ENCODE results near the gene LRP1. TPM values are rescaled to one million over a fixed set of nuclear protein-coding genes. Genes with fewer than 3 reads are reported as not detected.

LRP1 gene
- total and polyA plus RNA-seq, 2 of the 4 experiments (the other 2 are of a cell fraction) = 73.1 to 142 TPM

GRCh38 chr12:57128519-57129247 is 400 bp downstream of the LRP1 start:
- peak overlapping the region; percentile 90 to 92; a peak in 3 of 4 replicates for H4K8ac ChIP-seq (ENCODE audit: low read depth in 2 of 2, low read length in 2 of 2)
- no CpG with 5 or more reads among the region's 35 CpGs for WGBS, 2 experiments (ENCODE audit: extremely low coverage in 2 of 2, insufficient read length in 1 of 2)

More at GRCh38 chr12:57128519-57129247, 400 bp downstream of the LRP1 start:
- peak overlapping the region; percentile 98 for H2AK9ac ChIP-seq (replicated peaks; ENCODE audit: low read depth, low read length, poor library complexity)
- H3K14ac ChIP-seq (replicated peaks; ENCODE audit: low read depth, low read length) = peak overlapping the region; percentile 98
- POLR2A ChIA-PET (ENCODE audit: unreplicated experiment) = interaction anchor here (0.5 to 2.1 kb wide), 4 partner anchors 17 to 56 kb away, joined by 3 to 12 read pairs (median 4); partner anchors contain the start of gene STAT6
- no peaks in the 10 kb centered on the region for H3K27me3 ChIP-seq (ENCODE audit: control insufficient read depth, insufficient read depth, low read length)
- H3K4me1 ChIP-seq (ENCODE audit: control insufficient read depth, insufficient read depth, low read length) = peaks cover 23% of the 10 kb centered on the region
- CTCF ChIA-PET = interaction anchor here (1.2 to 1.7 kb wide), 3 partner anchors 16 to 46 kb away, joined by 3 to 7 read pairs (median 4); no protein-coding TSS in a partner anchor
- peak overlapping the region; percentile 100 for H3K27ac ChIP-seq (ENCODE audit: insufficient read depth, low read length)
- DNase-seq (no peak), ATAC-seq (ENCODE audit: low read depth) (0 out of 2 replicates have a peak, but pooled peaks have one; percentile 0)
- peak overlapping the region; percentile 97 for H3K4ac ChIP-seq (ENCODE audit: low read depth, low read length)
- no peaks in the 10 kb centered on the region; the same call in 1 of the 2 replicates for H3K9me3 ChIP-seq (ENCODE audit: control insufficient read depth, insufficient read depth, low read length)
- H4K5ac ChIP-seq (ENCODE audit: low read depth, low read length) = peak overlapping the region; percentile 68
- peak overlapping the region; percentile 85 for H3K56ac ChIP-seq (ENCODE audit: extremely low read depth, insufficient read depth, low read length)
- H2AK5ac ChIP-seq (ENCODE audit: low read depth, low read length) = peak overlapping the region; percentile 98
- peak overlapping the region; percentile 90 for H3K4me3 ChIP-seq (ENCODE audit: insufficient read depth, low read depth, low read length)
- H3K18ac ChIP-seq (ENCODE audit: low read depth, low read length) = peak overlapping the region; percentile 93
- peaks cover 15% of the 10 kb centered on the region; the same call in 1 of the 2 replicates for H3K36me3 ChIP-seq (ENCODE audit: control insufficient read depth, insufficient read depth, low read length)
- peak overlapping the region; percentile 99 for H3K9ac ChIP-seq (ENCODE audit: low read depth, low read length)
- peaks cover 14% of the 10 kb centered on the region for H3K9me1 ChIP-seq (ENCODE audit: insufficient read depth, low read length)
- TF ChIP-seq MAZ (IDR thresholded peaks at IDR 0.05; ENCODE audit: borderline replicate concordance, low read depth, low read length) (0 out of 2 replicates have a peak, but pooled peaks have one; percentile 6), MXI1 (IDR thresholded peaks at IDR 0.05; ENCODE audit: borderline replicate concordance, low read depth, low read length) (0 out of 2 replicates have a peak, but pooled peaks have one; percentile 7), CTCF (conservative IDR thresholded peaks at IDR 0.05; ENCODE audit: low read depth, low read length) (no peak)
- in situ Hi-C loops (cut with MboI; ENCODE audit: low sequenced_read_pairs) = no loop called here
- H2AFZ ChIP-seq (replicated peaks; ENCODE audit: low read length, poor library complexity) = peak overlapping the region; percentile 80
- H4K20me1 ChIP-seq (ENCODE audit: insufficient read depth, low read length) = peaks cover 42% of the 10 kb centered on the region
- peak overlapping the region; percentile 97 for H2BK5ac ChIP-seq (ENCODE audit: low read depth, low read length, poor library complexity, severe bottlenecking)
- dilution Hi-C loops (cut with HindIII; ENCODE audit: low sequenced_read_pairs, unreplicated experiment) = no loop called here
- peak overlapping the region; percentile 63; the same call in 1 of the 2 replicates for H2BK120ac ChIP-seq (ENCODE audit: low read depth, low read length)
- H3K23ac ChIP-seq (ENCODE audit: low read depth, low read length) = peak overlapping the region; percentile 98
- H2BK20ac ChIP-seq (ENCODE audit: low read depth, low read length) = 0 out of 2 replicates have a peak overlapping the region, but pooled peaks have one; percentile 10
- H4K91ac ChIP-seq (ENCODE audit: insufficient read depth, low read depth, low read length) = peak overlapping the region; percentile 88
- H3K4me2 ChIP-seq (ENCODE audit: low read depth, low read length) = peak overlapping the region; percentile 47
- H3K79me1 ChIP-seq (ENCODE audit: low read depth in 1 of 2, low read length in 2 of 2) = peaks cover 15 to 43% of the 10 kb centered on the region in 2 experiments; a peak in 3 of 4 replicates
- intact Hi-C loops (cut with micrococcal nuclease) = loop anchor here (2.0 kb wide), 1 partner anchor 20 kb away; no protein-coding TSS in a partner anchor
- H2BK15ac ChIP-seq (ENCODE audit: low read depth, low read length) = peak overlapping the region; percentile 18; the same call in 1 of the 3 replicates
- no TSS peak for BruUV-seq (replicated peaks)

All from IMR-90 (cell line).